Psoas muscle (tissue), 8 donors: ENCODE measurements around the gene GABARAP. TPM values are rescaled to one million over a fixed set of nuclear protein-coding genes. Genes with fewer than 3 reads are reported as not detected.

ENCODE experiments used
- ATAC-seq, 4 donors: fragments of 200-7000 bp; cut with Tn5 transposase; one replicate each; pipeline ENCODE4 v1.9.1; 2020; ENCODE audit warnings: moderate library complexity in 3 of 4, mild to moderate bottlenecking in 2 of 4
- DNase-seq, 2 donors: peaks; one replicate each; pipeline ENCODE4 v3.0.0-alpha.2; 2020
- H3K27ac ChIP-seq: fragments of 200-600 bp; one replicate; pipeline ENCODE4 v1.8.0; 2022
- H3K27me3 ChIP-seq, 3 donors: fragments of 200-600 bp in 1 of 3; one replicate each; pipeline versions ENCODE4 v1.6.1 to v1.8.0; 2013 to 2022; ENCODE audit warnings: low read length in 2 of 3, mild to moderate bottlenecking in 2 of 3, moderate library complexity in 1 of 3; ENCODE audit not compliant: insufficient read depth in 3 of 3
- H3K36me3 ChIP-seq, 2 donors: fragments of 200-600 bp in 1 of 2; one replicate each; pipeline versions ENCODE4 v1.6.1 to v1.8.0; 2013 to 2022; ENCODE audit warnings: low read depth in 1 of 2, mild to moderate bottlenecking in 1 of 2, moderate library complexity in 1 of 2; ENCODE audit not compliant: insufficient read depth in 1 of 2
- H3K4me1 ChIP-seq: fragments of 200-600 bp; one replicate; pipeline ENCODE4 v1.8.0; 2022
- H3K4me3 ChIP-seq: fragments of 200-600 bp; one replicate; pipeline ENCODE4 v1.8.0; 2022; ENCODE audit warnings: mild to moderate bottlenecking
- H3K9me3 ChIP-seq: fragments of 200-600 bp; one replicate; pipeline ENCODE4 v1.8.0; 2022
- WGBS, 3 donors: extraction: QIAGEN DNeasy Blood & Tissue Kit; methylation state at CpG; one replicate each; pipeline versions ENCODE4 v1.1.6 to v1.1.7; 2013; 5-methylcytosine and 5-hydroxymethylcytosine counted together
- intact Hi-C, 2 donors: fragments of 100-400 bp; cut with DNase I; formaldehyde crosslinking; loops; one replicate each; pipeline versions ENCODE4 v1.11.0 to v1.14.2; 2022
- polyA plus RNA-seq, 3 donors: library from polyadenylated mRNA; stranded (reverse); fragments of 200-250 nt; gene quantifications; one replicate each; pipeline ENCODE4 v1.2.3, GENCODE V29; 2013
- total RNA-seq, 4 donors: library from RNA; stranded (reverse); fragmentation: NEBNext Ultra II Directional in 2 of 4; extraction: Animal tissue kit (Norgen Biotek cat#: 25700) in 2 of 4; gene quantifications; one replicate each; pipeline versions ENCODE4 v1.2.1 to v1.2.4, GENCODE V29; 2021 to 2023
- TF ChIP-seq, protein P1 (sequence below): fragments of 200-600 bp; IDR thresholded peaks from one replicate; pipeline ENCODE4 v1.8.0; 2022; ENCODE audit warnings: antibody characterized with exemption
- donor health status: healthy with polysubstance abuse.
- donor health status: DM: no; HTN: no; CAD: no; lungs with moderate emphysema.
- donor health status: Bipolar disorder and iron deficiency.
- donor health status: healthy.
- donor health status: DM: yes; HTN: yes; CAD: no.
- donor health status: DM: no; HTN: no; CAD: no.
- donor health status: DM: no; HTN: no; CAD: no.
- donor health status: DM: yes; HTN: yes; CAD: no.

Gene GABARAP
- total and polyA plus RNA-seq, 7 donors: 344 to 569 (median 482) TPM

GRCh38 chr17:7192271-7192937 is 49.8 kb downstream of the GABARAP start:
- peaks cover 0 to 8% of the 10 kb centered on the region in 2 donors for H3K36me3 ChIP-seq
- DNase-seq (no peak), ATAC-seq (no peak)
- no peak overlapping the region for H3K27ac ChIP-seq
- H3K27me3 ChIP-seq: no peaks in the 10 kb centered on the region
- TF ChIP-seq, protein P1, sequence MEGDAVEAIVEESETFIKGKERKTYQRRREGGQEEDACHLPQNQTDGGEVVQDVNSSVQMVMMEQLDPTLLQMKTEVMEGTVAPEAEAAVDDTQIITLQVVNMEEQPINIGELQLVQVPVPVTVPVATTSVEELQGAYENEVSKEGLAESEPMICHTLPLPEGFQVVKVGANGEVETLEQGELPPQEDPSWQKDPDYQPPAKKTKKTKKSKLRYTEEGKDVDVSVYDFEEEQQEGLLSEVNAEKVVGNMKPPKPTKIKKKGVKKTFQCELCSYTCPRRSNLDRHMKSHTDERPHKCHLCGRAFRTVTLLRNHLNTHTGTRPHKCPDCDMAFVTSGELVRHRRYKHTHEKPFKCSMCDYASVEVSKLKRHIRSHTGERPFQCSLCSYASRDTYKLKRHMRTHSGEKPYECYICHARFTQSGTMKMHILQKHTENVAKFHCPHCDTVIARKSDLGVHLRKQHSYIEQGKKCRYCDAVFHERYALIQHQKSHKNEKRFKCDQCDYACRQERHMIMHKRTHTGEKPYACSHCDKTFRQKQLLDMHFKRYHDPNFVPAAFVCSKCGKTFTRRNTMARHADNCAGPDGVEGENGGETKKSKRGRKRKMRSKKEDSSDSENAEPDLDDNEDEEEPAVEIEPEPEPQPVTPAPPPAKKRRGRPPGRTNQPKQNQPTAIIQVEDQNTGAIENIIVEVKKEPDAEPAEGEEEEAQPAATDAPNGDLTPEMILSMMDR: no peak
- H3K4me3 ChIP-seq: no peak overlapping the region
- no peaks in the 10 kb centered on the region for H3K4me1 ChIP-seq
- intact Hi-C loops: no loop called here
- WGBS, 3 donors: 73 to 79% (median 75%) methylated on average over 8 to 12 of the region's 12 CpGs
- H3K9me3 ChIP-seq: no peaks in the 10 kb centered on the region

DNA sequence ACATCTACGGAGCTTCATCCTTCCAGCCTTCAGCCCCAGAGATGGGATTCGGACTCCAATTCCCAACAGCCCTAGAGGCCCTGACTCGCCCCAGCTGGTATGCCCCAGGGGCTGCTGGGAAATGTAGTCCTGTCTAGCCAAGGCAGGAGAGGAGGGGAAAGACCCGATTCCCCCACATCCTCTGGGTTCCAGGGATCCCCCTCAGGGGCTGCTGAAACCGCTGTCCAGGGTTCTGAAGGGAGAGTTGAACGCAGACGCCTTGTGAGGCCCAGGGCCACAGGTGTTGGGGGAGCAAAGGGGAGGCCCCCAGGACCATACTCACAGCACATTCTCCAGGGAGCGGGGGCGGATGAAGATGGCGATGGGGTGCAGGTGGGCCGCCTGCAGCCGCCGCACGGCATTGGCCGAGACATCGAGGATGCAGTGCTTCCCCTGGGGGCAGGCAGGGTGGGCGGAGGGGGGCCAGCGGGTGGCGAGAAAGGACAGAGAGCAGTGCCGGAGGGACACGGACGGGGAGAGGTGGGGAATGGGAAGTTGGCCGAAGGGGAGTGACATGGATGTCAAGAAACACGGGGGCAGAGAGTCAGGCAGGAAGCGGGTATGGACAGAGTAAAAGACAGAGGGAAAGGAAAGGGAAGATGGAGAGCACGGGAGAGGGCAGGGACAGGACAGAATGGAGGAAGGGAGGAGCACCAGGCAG is 50.5 kb downstream of the GABARAP start:
- Histone ChIP-seq H3K9me3 (no peaks in the 10 kb centered on the region), H3K27ac (no peak overlapping the region), H3K4me3 (no peak overlapping the region), H3K27me3 (no peaks in the 10 kb centered on the region), H3K4me1 (no peaks in the 10 kb centered on the region), H3K36me3 (peaks cover 0 to 8% of the 10 kb centered on the region in 2 donors)
- DNase-seq (no peak), ATAC-seq (peak; percentile 55 to 87 (median 77))
- intact Hi-C loops: no loop called here
- TF ChIP-seq, protein P1: no peak
- WGBS, 3 donors: 70 to 73% (median 71%) methylated on average over 26 of the region's 26 CpGs

GRCh38 chr17:7191069-7191468 is 51.2 kb downstream of the GABARAP start:
- no peaks in the 10 kb centered on the region for H3K9me3 ChIP-seq
- no peaks in the 10 kb centered on the region for H3K4me1 ChIP-seq
- ATAC-seq (no peak), DNase-seq (no peak)
- H3K27me3 ChIP-seq: no peaks in the 10 kb centered on the region
- 92 to 98% (median 94%) methylated on average over 10 to 12 of the region's 12 CpGs for WGBS, 3 donors
- H3K4me3 ChIP-seq: no peak overlapping the region
- peaks cover 0 to 4% of the 10 kb centered on the region in 2 donors for H3K36me3 ChIP-seq
- no peak overlapping the region for H3K27ac ChIP-seq
- TF ChIP-seq, protein P1: no peak
- intact Hi-C loops: no loop called here

DNA sequence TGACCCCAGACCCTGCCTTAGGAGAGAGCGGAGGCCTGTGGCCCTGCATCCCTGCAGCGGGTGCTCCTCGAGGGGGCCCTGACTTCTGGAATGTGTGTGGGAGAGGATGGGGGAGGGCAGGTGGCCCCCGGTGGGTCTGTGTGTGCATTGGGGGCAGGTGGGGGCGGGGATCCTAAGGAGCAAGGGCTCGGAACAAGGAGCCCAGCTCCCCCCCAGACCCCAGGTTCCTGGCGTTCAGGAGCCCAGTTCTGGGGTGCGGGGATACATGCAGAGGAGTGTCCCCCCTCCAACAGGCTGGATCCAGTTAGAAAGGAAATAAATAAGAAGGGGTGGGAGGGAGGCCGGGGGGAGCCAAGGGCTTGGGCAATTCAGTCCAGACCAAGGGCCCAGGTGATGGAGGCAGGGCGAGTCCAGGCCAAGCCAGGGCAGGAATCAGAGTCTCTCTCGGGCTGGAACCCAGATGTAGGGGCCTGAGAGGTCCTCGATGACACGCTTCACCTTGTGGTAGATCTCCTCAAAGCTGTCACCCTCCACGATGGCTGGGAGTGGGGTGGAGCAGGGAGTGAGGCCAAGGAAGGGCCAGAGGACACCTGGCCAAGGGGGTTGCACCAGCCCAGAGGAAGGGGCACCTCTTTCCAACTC is 51.9 kb downstream of the GABARAP start:
- 89 to 95% (median 94%) methylated on average over 12 to 14 of the region's 14 CpGs for WGBS, 3 donors
- Histone ChIP-seq H3K4me1 (no peaks in the 10 kb centered on the region), H3K27ac (no peak overlapping the region), H3K27me3 (no peaks in the 10 kb centered on the region), H3K4me3 (no peak overlapping the region), H3K9me3 (no peaks in the 10 kb centered on the region), H3K36me3 (no peaks in the 10 kb centered on the region)
- ATAC-seq (no peak), DNase-seq (no peak)
- TF ChIP-seq, protein P1: no peak
- intact Hi-C loops: no loop called here

Other genes starting within 250 kb of the GABARAP start
Only the 30 nearest of the 36 such genes appear.
- 1 to 10 TPM in 1 of 4 donors, under 1 TPM in 3; 0.57 to 1.5 (median 0.72) TPM for gene SLC16A13, start 206.4 kb downstream of the GABARAP start, total RNA-seq
- gene SLC16A13, start 206.4 kb downstream of the GABARAP start, polyA plus RNA-seq: under 1 TPM; 0.17 to 0.40 (median 0.40) TPM
- gene SLC16A11, start 198.4 kb downstream of the GABARAP start, total RNA-seq: under 1 TPM in 2 of 4 donors, not detected in 2; 0.36 to 0.42 TPM
- 1 to 10 TPM in 1 of 3 donors, under 1 TPM in 2; 0.34 to 1.2 (median 0.77) TPM for gene SLC16A11, start 198.4 kb downstream of the GABARAP start, polyA plus RNA-seq
- gene CLEC10A, start 162.2 kb downstream of the GABARAP start, total RNA-seq: 1 to 10 TPM; 1.9 to 4.9 (median 2.4) TPM
- 1 to 10 TPM in 1 of 3 donors, under 1 TPM in 2; 0.69 to 2.4 (median 0.87) TPM for gene CLEC10A, start 162.2 kb downstream of the GABARAP start, polyA plus RNA-seq
- under 1 TPM in 2 of 4 donors, not detected in 2; 0.34 to 0.62 TPM for gene ASGR2, start 127.6 kb downstream of the GABARAP start, total RNA-seq
- under 1 TPM in 2 of 3 donors, not detected in 1; 0.04 to 0.25 TPM for gene ASGR2, start 127.6 kb downstream of the GABARAP start, polyA plus RNA-seq
- gene ASGR1, start 63.1 kb downstream of the GABARAP start, total RNA-seq: under 1 TPM in 2 of 4 donors, not detected in 2; 0.26 to 0.39 TPM
- under 1 TPM; 0.08 to 0.23 (median 0.21) TPM for gene ASGR1, start 63.1 kb downstream of the GABARAP start, polyA plus RNA-seq
- 1 to 10 TPM; 3.2 to 8.9 (median 5.8) TPM for gene DLG4, start 22.6 kb downstream of the GABARAP start, total RNA-seq
- 1 to 10 TPM; 1.5 to 5.8 (median 1.8) TPM for gene DLG4, start 22.6 kb downstream of the GABARAP start, polyA plus RNA-seq
- 1,000 to 10,000 TPM in 3 of 4 donors, 100 to 1,000 TPM in 1; 987 to 1,310 (median 1,099) TPM for gene ACADVL, start 22.5 kb downstream of the GABARAP start, total RNA-seq
- 1,000 to 10,000 TPM in 1 of 3 donors, 100 to 1,000 TPM in 2; 538 to 1,030 (median 946) TPM for gene ACADVL, start 22.5 kb downstream of the GABARAP start, polyA plus RNA-seq
- 10 to 100 TPM; 11.4 to 19.6 (median 13.8) TPM for gene DVL2, start 7.9 kb downstream of the GABARAP start, total RNA-seq
- gene DVL2, start 7.9 kb downstream of the GABARAP start, polyA plus RNA-seq: 10 to 100 TPM; 10.0 to 22.1 (median 10.0) TPM
- gene PHF23, start 3.0 kb downstream of the GABARAP start, total RNA-seq: 10 to 100 TPM; 20.9 to 28.8 (median 27.7) TPM
- 10 to 100 TPM; 24.0 to 43.3 (median 29.4) TPM for gene PHF23, start 3.0 kb downstream of the GABARAP start, polyA plus RNA-seq
- gene CTDNEP1, start 9.3 kb upstream of the GABARAP start, total RNA-seq: 100 to 1,000 TPM; 208 to 332 (median 254) TPM
- 100 to 1,000 TPM; 171 to 281 (median 196) TPM for gene CTDNEP1, start 9.3 kb upstream of the GABARAP start, polyA plus RNA-seq
- gene ELP5, start 9.8 kb upstream of the GABARAP start, total RNA-seq: 10 to 100 TPM; 55.7 to 87.0 (median 74.8) TPM
- gene ELP5, start 9.8 kb upstream of the GABARAP start, polyA plus RNA-seq: 100 to 1,000 TPM in 1 of 3 donors, 10 to 100 TPM in 2; 50.4 to 104 (median 86.0) TPM
- gene CLDN7, start 20.0 kb upstream of the GABARAP start, total RNA-seq: 1 to 10 TPM in 2 of 4 donors, under 1 TPM in 1, not detected in 1; 0.57 to 1.0 (median 1.0) TPM
- 1 to 10 TPM in 1 of 3 donors, under 1 TPM in 2; 0.48 to 1.1 (median 0.83) TPM for gene CLDN7, start 20.0 kb upstream of the GABARAP start, polyA plus RNA-seq
- 100 to 1,000 TPM in 3 of 4 donors, 10 to 100 TPM in 1; 50.9 to 257 (median 139) TPM for gene SLC2A4, start 39.3 kb upstream of the GABARAP start, total RNA-seq
- 100 to 1,000 TPM in 1 of 3 donors, 10 to 100 TPM in 2; 19.4 to 127 (median 33.8) TPM for gene SLC2A4, start 39.3 kb upstream of the GABARAP start, polyA plus RNA-seq
- gene YBX2, start 52.2 kb upstream of the GABARAP start, total RNA-seq: 1 to 10 TPM in 1 of 4 donors, under 1 TPM in 3; 0.37 to 1.0 (median 0.75) TPM
- gene YBX2, start 52.2 kb upstream of the GABARAP start, polyA plus RNA-seq: 1 to 10 TPM in 1 of 3 donors, under 1 TPM in 2; 0.14 to 1.8 (median 0.21) TPM
- 100 to 1,000 TPM; 293 to 730 (median 567) TPM for gene EIF5A, start 65.2 kb upstream of the GABARAP start, total RNA-seq
- 1,000 to 10,000 TPM in 1 of 3 donors, 100 to 1,000 TPM in 2; 468 to 1,107 (median 518) TPM for gene EIF5A, start 65.2 kb upstream of the GABARAP start, polyA plus RNA-seq
- gene GPS2, start 72.9 kb upstream of the GABARAP start, total RNA-seq: 100 to 1,000 TPM in 1 of 4 donors, 10 to 100 TPM in 3; 71.8 to 101 (median 82.5) TPM
- gene GPS2, start 72.9 kb upstream of the GABARAP start, polyA plus RNA-seq: 100 to 1,000 TPM; 139 to 197 (median 146) TPM
- 10 to 100 TPM; 24.0 to 53.8 (median 32.6) TPM for gene NEURL4, start 86.9 kb upstream of the GABARAP start, total RNA-seq
- gene NEURL4, start 86.9 kb upstream of the GABARAP start, polyA plus RNA-seq: 10 to 100 TPM; 20.7 to 38.7 (median 22.9) TPM
- gene ACAP1, start 94.1 kb upstream of the GABARAP start, total RNA-seq: 10 to 100 TPM; 12.2 to 20.7 (median 15.7) TPM
- 10 to 100 TPM in 1 of 3 donors, 1 to 10 TPM in 2; 1.9 to 11.9 (median 2.4) TPM for gene ACAP1, start 94.1 kb upstream of the GABARAP start, polyA plus RNA-seq
- gene KCTD11, start 109.7 kb upstream of the GABARAP start, total RNA-seq: 1 to 10 TPM; 4.5 to 5.2 (median 5.1) TPM
- gene KCTD11, start 109.7 kb upstream of the GABARAP start, polyA plus RNA-seq: 10 to 100 TPM in 1 of 3 donors, 1 to 10 TPM in 2; 2.9 to 13.2 (median 9.9) TPM
- not detected for gene TMEM95, start 112.7 kb upstream of the GABARAP start, total RNA-seq
- not detected for gene TMEM95, start 112.7 kb upstream of the GABARAP start, polyA plus RNA-seq
- under 1 TPM; 0.56 to 0.86 (median 0.78) TPM for gene TNK1, start 138.6 kb upstream of the GABARAP start, total RNA-seq
- gene TNK1, start 138.6 kb upstream of the GABARAP start, polyA plus RNA-seq: 1 to 10 TPM in 1 of 3 donors, under 1 TPM in 2; 0.57 to 1.7 (median 0.98) TPM
- 10 to 100 TPM; 13.9 to 16.2 (median 15.1) TPM for gene PLSCR3, start 152.1 kb upstream of the GABARAP start, total RNA-seq
- gene PLSCR3, start 152.1 kb upstream of the GABARAP start, polyA plus RNA-seq: 10 to 100 TPM; 16.6 to 20.5 (median 18.7) TPM
- 10 to 100 TPM; 47.1 to 80.4 (median 53.5) TPM for gene TMEM256, start 161.6 kb upstream of the GABARAP start, total RNA-seq
- gene TMEM256, start 161.6 kb upstream of the GABARAP start, polyA plus RNA-seq: 10 to 100 TPM; 62.4 to 75.4 (median 69.7) TPM
- 10 to 100 TPM in 1 of 4 donors, 1 to 10 TPM in 3; 6.5 to 11.5 (median 7.4) TPM for gene NLGN2, start 165.4 kb upstream of the GABARAP start, total RNA-seq
- 1 to 10 TPM; 2.8 to 3.1 (median 2.9) TPM for gene NLGN2, start 165.4 kb upstream of the GABARAP start, polyA plus RNA-seq
- gene SPEM1, start 177.9 kb upstream of the GABARAP start, total RNA-seq: not detected
- under 1 TPM in 1 of 3 donors, not detected in 2; 0.06 TPM for gene SPEM1, start 177.9 kb upstream of the GABARAP start, polyA plus RNA-seq
- gene SPEM2, start 183.2 kb upstream of the GABARAP start, total RNA-seq: not detected
- under 1 TPM in 1 of 3 donors, not detected in 2; 0.03 TPM for gene SPEM2, start 183.2 kb upstream of the GABARAP start, polyA plus RNA-seq
- not detected for gene SPEM3, start 186.4 kb upstream of the GABARAP start, total RNA-seq
- under 1 TPM in 1 of 3 donors, not detected in 2; 0.01 TPM for gene SPEM3, start 186.4 kb upstream of the GABARAP start, polyA plus RNA-seq
- gene TMEM102, start 193.0 kb upstream of the GABARAP start, total RNA-seq: under 1 TPM; 0.41 to 0.95 (median 0.68) TPM
- gene TMEM102, start 193.0 kb upstream of the GABARAP start, polyA plus RNA-seq: 1 to 10 TPM in 2 of 3 donors, under 1 TPM in 1; 0.84 to 3.2 (median 1.7) TPM
- gene FGF11, start 197.1 kb upstream of the GABARAP start, total RNA-seq: 10 to 100 TPM in 3 of 4 donors, 1 to 10 TPM in 1; 2.7 to 21.1 (median 10.1) TPM
- 1 to 10 TPM; 2.0 to 4.4 (median 3.7) TPM for gene FGF11, start 197.1 kb upstream of the GABARAP start, polyA plus RNA-seq
- gene CHRNB1, start 202.6 kb upstream of the GABARAP start, total RNA-seq: 100 to 1,000 TPM; 107 to 190 (median 147) TPM
- gene CHRNB1, start 202.6 kb upstream of the GABARAP start, polyA plus RNA-seq: 100 to 1,000 TPM in 1 of 3 donors, 10 to 100 TPM in 2; 73.0 to 118 (median 91.7) TPM